Fibroblast of the aortic adventitia (primary cell): ENCODE measurements around the gene PHPT1. TPM values are rescaled to one million over a fixed set of nuclear protein-coding genes. Genes with fewer than 3 reads are reported as not detected.
"Not testable (repeated sequence)": the region's sequence is repeated elsewhere in the genome, so short reads cannot be mapped to it uniquely, and the experiment has no call there.

Experiments used
- DNase-seq: peaks from one replicate; pipeline ENCODE4 v3.0.0-alpha.2; 2010; ENCODE audit warnings: low read depth
- H3K4me3 ChIP-seq: 2 replicates; pipeline ENCODE4 v1.5.1; 2011; ENCODE audit warnings: low read depth, mild to moderate bottlenecking, control low read depth, low read length, moderate library complexity
- CTCF ChIP-seq: IDR thresholded peaks from 2 replicates; pipeline ENCODE4 v1.5.1; 2011; ENCODE audit warnings: mild to moderate bottlenecking, low read length, control low read depth, inconsistent platforms; ENCODE audit not compliant: insufficient read depth
- total RNA-seq: library from RNA; depleted of rRNA; stranded (reverse); fragments of >200 nt; gene quantifications from 2 replicates; pipeline ENCODE4 v1.2.3, GENCODE V29; 2012; ENCODE audit warnings: low replicate concordance

Gene PHPT1
- 28.7 and 83.2 TPM in 2 replicates for total RNA-seq

- DNase-seq = peak; percentile 99
- peak within 1 kb of the TSS; percentile 99 for H3K4me3 ChIP-seq
- no peak for TF ChIP-seq CTCF
Measured at GRCh38 chr9:136849038-136849959, at the start of gene PHPT1. PHPT1 (plus strand) TSS chr9:136849409; CDS start chr9:136849431, 22 bp downstream.

- TF ChIP-seq CTCF = no peak
Measured at GRCh38 chr9:136799854-136800657, 49.2 kb upstream of the PHPT1 start.

GRCh38 chr9:136802321-136802720 lies 46.9 kb upstream of the PHPT1 start:
- no peak overlapping the region for H3K4me3 ChIP-seq
- no peak for TF ChIP-seq CTCF
- DNase-seq = no peak

More at GRCh38 chr9:136799854-136800657, 49.2 kb upstream of the PHPT1 start:
- DNase-seq = peak; percentile 18
- H3K4me3 ChIP-seq = no peak overlapping the region

- DNase-seq, H3K4me3 ChIP-seq: not testable (repeated sequence)
Measured at GRCh38 chr9:136803009-136803550, 46.1 kb upstream of the PHPT1 start.

- DNase-seq = no peak
- TF ChIP-seq CTCF = no peak
- H3K4me3 ChIP-seq = no peak overlapping the region
Measured at GRCh38 chr9:136803551-136804508, 45.4 kb upstream of the PHPT1 start.

GRCh38 chr9:136804509-136805206 lies 44.6 kb upstream of the PHPT1 start:
- DNase-seq = no peak
- no peak overlapping the region for H3K4me3 ChIP-seq

More at GRCh38 chr9:136804509-136805206, 44.6 kb upstream of the PHPT1 start:
- TF ChIP-seq CTCF = no peak
